Activated CD8-positive, alpha-beta T cell treated with anti-CD3 and anti-CD28 coated beads for 36 hours (primary cell): ENCODE measurements around the gene FKBP9. TPM values are rescaled to one million over a fixed set of nuclear protein-coding genes. Genes with fewer than 3 reads are reported as not detected.

Source experiments
- ATAC-seq: fragments of 200-7000 bp; cut with Tn5 transposase; one replicate; pipeline ENCODE4 v1.10.0; 2021; ENCODE audit warnings: mild to moderate bottlenecking, moderate library complexity
- CTCF ChIA-PET: fragments of 350-600 bp; sonication (Branson Sonifier 250); formaldehyde crosslinking; loops from one replicate; lab custom pipeline; 2021; ENCODE audit warnings: antibody characterized with exemption; lab: Charles Lee
- POLR2A ChIA-PET: fragments of 350-600 bp; sonication (Branson Sonifier 250); formaldehyde crosslinking; loops from one replicate; lab custom pipeline; 2021; ENCODE audit warnings: antibody characterized with exemption; lab: Charles Lee
- DNase-seq: peaks from one replicate; pipeline ENCODE4 v3.0.0-alpha.2; 2020
- H3K27ac Mint-ChIP-seq: one replicate; pipeline ENCODE4 v1.8.0; 2021; ENCODE audit warnings: mild to moderate bottlenecking, mixed read lengths
- H3K27me3 Mint-ChIP-seq: one replicate; pipeline ENCODE4 v1.8.0; 2021; ENCODE audit warnings: mixed read lengths
- H3K36me3 Mint-ChIP-seq: one replicate; pipeline ENCODE4 v1.8.0; 2021; ENCODE audit warnings: low read depth, mixed read lengths
- H3K4me1 Mint-ChIP-seq: one replicate; pipeline ENCODE4 v1.8.0; 2021; ENCODE audit warnings: low read depth, mixed read lengths
- H3K4me3 Mint-ChIP-seq: one replicate; pipeline ENCODE4 v1.8.0; 2021; ENCODE audit warnings: mild to moderate bottlenecking, moderate library complexity, mixed read lengths
- H3K9me3 Mint-ChIP-seq: one replicate; pipeline ENCODE4 v1.8.0; 2021; ENCODE audit warnings: mixed read lengths
- intact Hi-C: fragments of 100-400 bp; cut with micrococcal nuclease; formaldehyde crosslinking; loops from one replicate; pipeline ENCODE4 v1.10.0; 2022
- total RNA-seq, 2 experiments: library from RNA; stranded (reverse); gene quantifications; one replicate each; pipeline ENCODE4 v1.2.3, GENCODE V29; 2021
- TF ChIP-seq, protein P1 (sequence below): fragments of 200-600 bp; IDR thresholded peaks from one replicate; pipeline ENCODE4 v1.8.0; 2022; ENCODE audit warnings: antibody characterized with exemption, mild to moderate bottlenecking

Gene FKBP9
- total RNA-seq, 2 experiments from 2014 or later: 0.47 TPM; not detected in 1

- no peak overlapping the region for H3K27ac Mint-ChIP-seq
- no peaks in the 10 kb centered on the region for H3K27me3 Mint-ChIP-seq
- TF ChIP-seq, protein P1, sequence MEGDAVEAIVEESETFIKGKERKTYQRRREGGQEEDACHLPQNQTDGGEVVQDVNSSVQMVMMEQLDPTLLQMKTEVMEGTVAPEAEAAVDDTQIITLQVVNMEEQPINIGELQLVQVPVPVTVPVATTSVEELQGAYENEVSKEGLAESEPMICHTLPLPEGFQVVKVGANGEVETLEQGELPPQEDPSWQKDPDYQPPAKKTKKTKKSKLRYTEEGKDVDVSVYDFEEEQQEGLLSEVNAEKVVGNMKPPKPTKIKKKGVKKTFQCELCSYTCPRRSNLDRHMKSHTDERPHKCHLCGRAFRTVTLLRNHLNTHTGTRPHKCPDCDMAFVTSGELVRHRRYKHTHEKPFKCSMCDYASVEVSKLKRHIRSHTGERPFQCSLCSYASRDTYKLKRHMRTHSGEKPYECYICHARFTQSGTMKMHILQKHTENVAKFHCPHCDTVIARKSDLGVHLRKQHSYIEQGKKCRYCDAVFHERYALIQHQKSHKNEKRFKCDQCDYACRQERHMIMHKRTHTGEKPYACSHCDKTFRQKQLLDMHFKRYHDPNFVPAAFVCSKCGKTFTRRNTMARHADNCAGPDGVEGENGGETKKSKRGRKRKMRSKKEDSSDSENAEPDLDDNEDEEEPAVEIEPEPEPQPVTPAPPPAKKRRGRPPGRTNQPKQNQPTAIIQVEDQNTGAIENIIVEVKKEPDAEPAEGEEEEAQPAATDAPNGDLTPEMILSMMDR: no peak
- POLR2A ChIA-PET: no interaction called here
- intact Hi-C loops: loop anchor here (5.0 kb wide), 1 partner anchor 72 kb away; the partner anchor contains the start of gene RP9
- H3K36me3 Mint-ChIP-seq: peaks cover 4% of the 10 kb centered on the region
- CTCF ChIA-PET: no interaction called here
- no peak overlapping the region for H3K4me3 Mint-ChIP-seq
- DNase-seq (no peak), ATAC-seq (no peak)
- H3K4me1 Mint-ChIP-seq: peaks cover 43% of the 10 kb centered on the region
- no peaks in the 10 kb centered on the region for H3K9me3 Mint-ChIP-seq
Measured at GRCh38 chr7:33035776-33036175, 78.5 kb downstream of the FKBP9 start.

DNA sequence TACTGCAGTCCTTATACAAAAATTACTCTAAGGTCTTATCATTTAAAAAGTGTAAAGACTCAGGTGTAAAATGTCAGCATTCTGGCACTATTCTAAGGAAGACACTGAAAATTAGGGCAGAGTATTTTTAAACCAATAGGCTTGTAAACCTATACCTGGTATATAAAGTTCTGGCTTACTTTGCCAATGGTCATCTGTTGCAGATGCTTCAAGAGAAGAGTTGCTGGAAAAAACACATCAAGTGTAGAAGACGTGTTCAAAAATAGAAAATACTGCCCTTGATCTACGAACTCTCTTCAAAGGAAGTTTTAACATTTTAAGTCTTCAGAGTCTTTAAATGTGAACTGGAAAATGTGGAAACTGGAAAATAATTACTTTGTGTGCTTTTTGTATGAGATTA lies 81.4 kb downstream of the FKBP9 start:
- peaks cover 4% of the 10 kb centered on the region for H3K36me3 Mint-ChIP-seq
- H3K4me3 Mint-ChIP-seq: peak overlapping the region; percentile 72
- ATAC-seq (no peak), DNase-seq (no peak)
- POLR2A ChIA-PET: no interaction called here
- peaks cover 54% of the 10 kb centered on the region for H3K4me1 Mint-ChIP-seq
- H3K27me3 Mint-ChIP-seq: no peaks in the 10 kb centered on the region
- peak overlapping the region; percentile 40 for H3K27ac Mint-ChIP-seq
- CTCF ChIA-PET: interaction anchor here (2.5 to 2.7 kb wide), 3 partner anchors 70 to 192 kb away, joined by 7 to 16 read pairs (median 15); no protein-coding TSS in a partner anchor
- TF ChIP-seq, protein P1: no peak
- no peaks in the 10 kb centered on the region for H3K9me3 Mint-ChIP-seq
- intact Hi-C loops: loop anchor here (5.0 kb wide), 1 partner anchor 69 kb away; the partner anchor contains the start of gene RP9

DNA sequence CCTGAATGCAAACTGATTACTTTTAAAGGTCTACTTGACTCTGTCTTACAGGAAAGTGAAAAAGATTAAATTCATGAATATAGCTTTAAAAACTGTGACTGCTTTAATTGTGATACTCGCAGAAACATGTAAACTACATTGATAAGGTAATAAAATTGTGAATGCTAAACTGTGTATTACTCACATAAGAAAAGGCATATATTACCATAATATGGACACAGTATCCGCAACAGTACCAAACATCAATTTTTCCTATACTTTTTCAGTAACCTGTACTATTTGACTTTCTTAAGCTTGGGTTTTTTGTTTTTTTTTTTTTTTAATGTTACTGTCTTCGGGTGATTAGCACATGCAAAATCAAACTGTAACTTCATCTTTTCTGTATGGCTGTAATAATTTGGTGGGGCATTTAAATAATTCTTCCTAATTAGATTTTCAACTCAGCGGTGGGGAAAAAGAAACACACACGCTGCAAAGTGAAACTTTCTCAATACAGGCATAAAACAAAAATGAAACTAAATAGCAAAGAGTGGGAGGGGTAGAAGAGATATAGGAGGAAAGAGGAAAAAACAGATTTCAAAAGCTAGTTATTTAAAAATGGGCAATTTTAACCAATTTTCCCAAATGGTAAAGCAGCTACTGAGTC lies 82.1 kb downstream of the FKBP9 start:
- CTCF ChIA-PET: interaction anchor here (1.2 to 2.7 kb wide), 6 partner anchors 11 to 193 kb away, joined by 4 to 16 read pairs (median 7); no protein-coding TSS in a partner anchor
- Mint-ChIP-seq H3K4me3 (peak overlapping the region; percentile 72), H3K27me3 (no peaks in the 10 kb centered on the region)

DNA sequence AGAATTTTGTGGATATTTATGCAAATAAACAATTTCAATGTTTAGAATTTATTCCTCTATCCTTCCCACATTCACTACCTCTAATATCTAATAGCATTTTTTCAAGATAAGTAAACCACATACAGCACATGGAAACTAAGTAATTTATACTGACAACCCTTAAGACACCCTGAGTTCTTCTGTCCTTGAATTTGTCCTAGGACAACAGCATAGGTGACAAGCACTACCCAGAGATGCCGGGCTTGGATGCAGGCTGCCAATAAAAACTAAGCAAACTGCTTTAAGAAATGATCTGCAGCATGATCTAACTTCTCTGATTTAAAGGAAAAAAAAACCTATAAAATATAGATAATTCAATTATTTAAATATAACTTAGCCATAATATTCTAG lies 82.7 kb downstream of the FKBP9 start:
- Mint-ChIP-seq H3K4me1 (peaks cover 54% of the 10 kb centered on the region), H3K9me3 (no peaks in the 10 kb centered on the region), H3K36me3 (peaks cover under 1% of the 10 kb centered on the region), H3K27me3 (no peaks in the 10 kb centered on the region), H3K27ac (peak overlapping the region; percentile 81), H3K4me3 (peak overlapping the region; percentile 72)
- CTCF ChIA-PET: interaction anchor here (0.9 to 2.7 kb wide), 10 partner anchors 10 to 275 kb away, joined by 3 to 16 read pairs (median 4); no protein-coding TSS in a partner anchor
- ATAC-seq: no peak
- intact Hi-C loops: loop anchor here (5.0 kb wide), 1 partner anchor 67 kb away; the partner anchor contains the start of gene RP9
- TF ChIP-seq, protein P1: no peak
- POLR2A ChIA-PET: interaction anchor here (1.4 to 2.4 kb wide), 3 partner anchors 10 to 23 kb away, joined by 4 to 14 read pairs (median 7); partner anchors contain the start of gene NT5C3A
- no peak for DNase-seq

More for the DNA sequence above, 82.1 kb downstream of the FKBP9 start:
- no peak for DNase-seq
- H3K27ac Mint-ChIP-seq: peak overlapping the region; percentile 81
- peak; percentile 31 for ATAC-seq
- no peaks in the 10 kb centered on the region for H3K9me3 Mint-ChIP-seq
- peaks cover 4% of the 10 kb centered on the region for H3K36me3 Mint-ChIP-seq
- POLR2A ChIA-PET: interaction anchor here (2.4 kb wide), 1 partner anchor 23 kb away, joined by 14 read pairs; the partner anchor contains the start of gene NT5C3A
- peaks cover 55% of the 10 kb centered on the region for H3K4me1 Mint-ChIP-seq
- intact Hi-C loops: loop anchor here (5.0 kb wide), 1 partner anchor 68 kb away; the partner anchor contains the start of gene RP9
- TF ChIP-seq, protein P1: no peak
